Activated T-cell treated with anti-CD3 and anti-CD28 coated beads for 48 hours (primary cell): ENCODE data around the gene KRTAP1-4.
"Not testable (repeated sequence)": the region's sequence is repeated elsewhere in the genome, so short reads cannot be mapped to it uniquely, and the experiment has no call there.

Source experiments
- DNase-seq: peaks from one replicate; pipeline ENCODE4 v3.0.0-alpha.2; 2020; ENCODE audit warnings: low read depth

KRTAP1-4 gene

GRCh38 chr17:41029633-41030245 lies at the start of gene KRTAP1-4:
TSS of gene KRTAP1-4 (minus strand) at chr17:41030195. CDS start at chr17:41030078, 117 bp downstream.
- no peak for DNase-seq

- DNase-seq: no peak
Observed at GRCh38 chr17:41076788-41077187, 46.8 kb upstream of the KRTAP1-4 start.

- DNase-seq: no peak
Observed at GRCh38 chr17:41073676-41074075, 43.7 kb upstream of the KRTAP1-4 start.

- no peak for DNase-seq
Observed at GRCh38 chr17:41071606-41072360, 41.8 kb upstream of the KRTAP1-4 start.

- DNase-seq: no peak
Observed at GRCh38 chr17:41069031-41069430, 39.0 kb upstream of the KRTAP1-4 start.

- DNase-seq: no peak
Observed at GRCh38 chr17:41067281-41067680, 37.3 kb upstream of the KRTAP1-4 start.

GRCh38 chr17:41065829-41066624 lies 36.0 kb upstream of the KRTAP1-4 start, which contains the start of gene KRTAP2-4:
TSS of gene KRTAP2-4 (minus strand) at chr17:41065879. CDS start at chr17:41065845, 34 bp downstream.
- DNase-seq: no peak

GRCh38 chr17:41065016-41065689 lies 35.2 kb upstream of the KRTAP1-4 start:
- DNase-seq: not testable (repeated sequence)

- no peak for DNase-seq
Observed at GRCh38 chr17:41064301-41064700, 34.3 kb upstream of the KRTAP1-4 start.

- no peak for DNase-seq
Observed at GRCh38 chr17:41063449-41063848, 33.5 kb upstream of the KRTAP1-4 start.

GRCh38 chr17:41061964-41062363 lies 32.0 kb upstream of the KRTAP1-4 start:
- no peak for DNase-seq

- no peak for DNase-seq
Observed at GRCh38 chr17:41060052-41060604, 30.1 kb upstream of the KRTAP1-4 start, which contains the start of gene KRTAP2-3. TSS of gene KRTAP2-3 (minus strand) at chr17:41060114. CDS start at chr17:41060050, 64 bp downstream.

GRCh38 chr17:41059276-41060051 lies 29.5 kb upstream of the KRTAP1-4 start:
- not testable (repeated sequence) for DNase-seq

- DNase-seq: no peak
Observed at GRCh38 chr17:41058741-41059140, 28.7 kb upstream of the KRTAP1-4 start.

GRCh38 chr17:41057547-41057946 lies 27.6 kb upstream of the KRTAP1-4 start:
- no peak for DNase-seq

GRCh38 chr17:41055130-41055529 lies 25.1 kb upstream of the KRTAP1-4 start, which contains the start of gene KRTAP2-2:
TSS of gene KRTAP2-2 (minus strand) at chr17:41055230. CDS start at chr17:41055211, 19 bp downstream.
- DNase-seq: not testable (repeated sequence)

- DNase-seq: not testable (repeated sequence)
Observed at GRCh38 chr17:41054556-41054955, 24.6 kb upstream of the KRTAP1-4 start.

- DNase-seq: no peak
Observed at GRCh38 chr17:41054025-41054424, 24.0 kb upstream of the KRTAP1-4 start.

GRCh38 chr17:41052566-41052965 lies 22.6 kb upstream of the KRTAP1-4 start:
- no peak for DNase-seq

GRCh38 chr17:41049110-41049509 lies 19.1 kb upstream of the KRTAP1-4 start:
- DNase-seq: no peak

GRCh38 chr17:41048441-41048840 lies 18.4 kb upstream of the KRTAP1-4 start:
- no peak for DNase-seq
